ENCODE results near the gene SP100.

GRCh38 chr2:230457793-230458192 lies 41.8 kb downstream of the SP100 start:
- no peak for TF ChIP-seq SIN3A (IDR thresholded peaks at IDR 0.05; ENCODE audit: borderline replicate concordance, insufficient read depth, low read length)
- TF ChIP-seq POLR2AphosphoS5 (IDR thresholded peaks at IDR 0.05; ENCODE audit: low read depth, low read length), result no peak
